ENCODE data around the gene COX5B. TPM values are rescaled to one million over a fixed set of nuclear protein-coding genes. Genes with fewer than 3 reads are reported as not detected.
"Not testable (repeated sequence)": the region's sequence is repeated elsewhere in the genome, so short reads cannot be mapped to it uniquely, and the experiment has no call there.

COX5B gene
- total RNA-seq, result 143 and 359 TPM in 2 replicates

- DNase-seq (ENCODE audit: low read depth), result peak; percentile 93
Observed at GRCh38 chr2:97645695-97646629, at the start of gene COX5B. Gene COX5B (plus strand): TSS chr2:97646062. CDS start chr2:97646087, 25 bp downstream.

GRCh38 chr2:97596180-97596579 lies 49.7 kb upstream of the COX5B start:
- not testable (repeated sequence) for DNase-seq (ENCODE audit: low read depth)

- not testable (repeated sequence) for DNase-seq (ENCODE audit: low read depth)
Observed at GRCh38 chr2:97601537-97601936, 44.3 kb upstream of the COX5B start.

GRCh38 chr2:97605109-97605508 lies 40.8 kb upstream of the COX5B start:
- DNase-seq (ENCODE audit: low read depth), result not testable (repeated sequence)

- not testable (repeated sequence) for DNase-seq (ENCODE audit: low read depth)
Observed at GRCh38 chr2:97605524-97606339, 40.1 kb upstream of the COX5B start.

- not testable (repeated sequence) for DNase-seq (ENCODE audit: low read depth)
Observed at GRCh38 chr2:97608745-97609144, 37.1 kb upstream of the COX5B start.

- DNase-seq (ENCODE audit: low read depth), result not testable (repeated sequence)
Observed at GRCh38 chr2:97611895-97612294, 34.0 kb upstream of the COX5B start.

- not testable (repeated sequence) for DNase-seq (ENCODE audit: low read depth)
Observed at GRCh38 chr2:97615746-97616145, 30.1 kb upstream of the COX5B start.

GRCh38 chr2:97617911-97618310 lies 28.0 kb upstream of the COX5B start:
- DNase-seq (ENCODE audit: low read depth), result no peak

- peak; percentile 1 for DNase-seq (ENCODE audit: low read depth)
Observed at GRCh38 chr2:97618939-97619827, 26.7 kb upstream of the COX5B start.

GRCh38 chr2:97620492-97620891 lies 25.4 kb upstream of the COX5B start:
- not testable (repeated sequence) for DNase-seq (ENCODE audit: low read depth)

GRCh38 chr2:97622976-97623375 lies 22.9 kb upstream of the COX5B start:
- not testable (repeated sequence) for DNase-seq (ENCODE audit: low read depth)

GRCh38 chr2:97625354-97626048 lies 20.4 kb upstream of the COX5B start:
- DNase-seq (ENCODE audit: low read depth), result not testable (repeated sequence)

GRCh38 chr2:97626049-97626430 lies 19.8 kb upstream of the COX5B start:
- not testable (repeated sequence) for DNase-seq (ENCODE audit: low read depth)

- DNase-seq (ENCODE audit: low read depth), result no peak
Observed at GRCh38 chr2:97644023-97644717, 1.7 kb upstream of the COX5B start.

- peak; percentile 12 for DNase-seq (ENCODE audit: low read depth)
Observed at GRCh38 chr2:97645112-97645694, 659 bp upstream of the COX5B start.

GRCh38 chr2:97646977-97647376 lies 1.1 kb downstream of the COX5B start:
- no peak for DNase-seq (ENCODE audit: low read depth)

GRCh38 chr2:97651114-97651513 lies 5.3 kb downstream of the COX5B start:
- no peak for DNase-seq (ENCODE audit: low read depth)

- DNase-seq (ENCODE audit: low read depth), result no peak
Observed at GRCh38 chr2:97653473-97653872, 7.6 kb downstream of the COX5B start.

GRCh38 chr2:97653874-97654273 lies 8.0 kb downstream of the COX5B start:
- no peak for DNase-seq (ENCODE audit: low read depth)
